Measurements from ENCODE around the gene PPIH. TPM values are rescaled to one million over a fixed set of nuclear protein-coding genes. Genes with fewer than 3 reads are reported as not detected.

PPIH gene
- polyA plus RNA-seq, 1 donor from 2014 or later: 85.0 TPM

- H3K9me3 ChIP-seq (ENCODE audit: low read length): no peaks in the 10 kb centered on the region
- H3K4me3 ChIP-seq (ENCODE audit: low read length): no peak overlapping the region
- no peak overlapping the region for H3K9ac ChIP-seq (ENCODE audit: low read length)
- H2AFZ ChIP-seq (ENCODE audit: low read depth, low read length): no peak overlapping the region
- no peak for TF ChIP-seq EP300 (conservative IDR thresholded peaks at IDR 0.05; ENCODE audit: poor library complexity, severe bottlenecking)
- no peak for TF ChIP-seq REST (IDR thresholded peaks at IDR 0.05; ENCODE audit: borderline replicate concordance)
- TF ChIP-seq RAD21 (conservative IDR thresholded peaks at IDR 0.05): no peak
- no peaks in the 10 kb centered on the region for H3K9me2 ChIP-seq (ENCODE audit: insufficient read depth, low read length)
- H3K4me2 ChIP-seq (ENCODE audit: low read length): no peak overlapping the region
- no peaks in the 10 kb centered on the region for H4K20me1 ChIP-seq (ENCODE audit: insufficient read depth)
- H3F3A ChIP-seq (ENCODE audit: insufficient read depth, low read length, poor library complexity, severe bottlenecking): no peaks in the 10 kb centered on the region
- H3K27me3 ChIP-seq (ENCODE audit: insufficient read depth, low read depth, low read length): no peaks in the 10 kb centered on the region
- H3K79me2 ChIP-seq (replicated peaks; ENCODE audit: insufficient read depth, low read length): no peaks in the 10 kb centered on the region
- H3K27ac ChIP-seq (ENCODE audit: low read length): no peak overlapping the region
- H3K36me3 ChIP-seq (ENCODE audit: insufficient read depth, low read length): no peaks in the 10 kb centered on the region
These were observed 19.1 kb upstream of the PPIH start for GRCh38 chr1:42639116-42639515.

GRCh38 chr1:42646056-42646455, 12.2 kb upstream of the PPIH start:
- Histone ChIP-seq H3K36me3 (ENCODE audit: insufficient read depth, low read length) (peaks cover 20% of the 10 kb centered on the region), H3K9ac (ENCODE audit: low read length) (no peak overlapping the region), H3K27me3 (ENCODE audit: insufficient read depth, low read depth, low read length) (no peaks in the 10 kb centered on the region), H3K27ac (ENCODE audit: low read length) (no peak overlapping the region), H3K9me2 (ENCODE audit: insufficient read depth, low read length) (no peaks in the 10 kb centered on the region), H3F3A (ENCODE audit: insufficient read depth, low read length, poor library complexity, severe bottlenecking) (no peaks in the 10 kb centered on the region), H3K4me2 (ENCODE audit: low read length) (no peak overlapping the region), H3K4me3 (ENCODE audit: low read length) (no peak overlapping the region), H4K20me1 (ENCODE audit: insufficient read depth) (no peaks in the 10 kb centered on the region), H3K9me3 (ENCODE audit: low read length) (peaks cover 7% of the 10 kb centered on the region), H3K79me2 (replicated peaks; ENCODE audit: insufficient read depth, low read length) (no peaks in the 10 kb centered on the region), H2AFZ (ENCODE audit: low read depth, low read length) (no peak overlapping the region)
- TF ChIP-seq EZH2 (IDR thresholded peaks at IDR 0.05; ENCODE audit: borderline replicate concordance, insufficient read depth, low read length, poor library complexity, severe bottlenecking) (no peak), TAF1 (IDR thresholded peaks at IDR 0.05; ENCODE audit: low read depth) (no peak), RAD21 (conservative IDR thresholded peaks at IDR 0.05) (no peak), CTCF (IDR thresholded peaks at IDR 0.05; ENCODE audit: poor library complexity, severe bottlenecking) (no peak), EP300 (conservative IDR thresholded peaks at IDR 0.05; ENCODE audit: poor library complexity, severe bottlenecking) (no peak), MXI1 (conservative IDR thresholded peaks at IDR 0.05; ENCODE audit: poor library complexity, severe bottlenecking) (no peak)

- Histone ChIP-seq H3K9me2 (ENCODE audit: insufficient read depth, low read length) (no peaks in the 10 kb centered on the region), H3K4me2 (ENCODE audit: low read length) (peak overlapping the region; percentile 76), H3F3A (ENCODE audit: insufficient read depth, low read length, poor library complexity, severe bottlenecking) (no peaks in the 10 kb centered on the region), H2AFZ (ENCODE audit: low read depth, low read length) (peak overlapping the region; percentile 40), H3K79me2 (replicated peaks; ENCODE audit: insufficient read depth, low read length) (peaks cover 8% of the 10 kb centered on the region), H3K4me3 (ENCODE audit: low read length) (peak overlapping the region; percentile 85), H3K27me3 (ENCODE audit: insufficient read depth, low read depth, low read length) (no peaks in the 10 kb centered on the region), H3K36me3 (ENCODE audit: insufficient read depth, low read length) (no peaks in the 10 kb centered on the region), H3K27ac (ENCODE audit: low read length) (peak overlapping the region; percentile 61), H4K20me1 (ENCODE audit: insufficient read depth) (no peaks in the 10 kb centered on the region), H3K9ac (ENCODE audit: low read length) (peak overlapping the region; percentile 63), H3K9me3 (ENCODE audit: low read length) (no peaks in the 10 kb centered on the region)
- TF ChIP-seq REST (IDR thresholded peaks at IDR 0.05; ENCODE audit: borderline replicate concordance) (no peak), SMC3 (conservative IDR thresholded peaks at IDR 0.05; ENCODE audit: poor library complexity) (no peak), EZH2 (IDR thresholded peaks at IDR 0.05; ENCODE audit: borderline replicate concordance, insufficient read depth, low read length, poor library complexity, severe bottlenecking) (no peak), RAD21 (conservative IDR thresholded peaks at IDR 0.05) (no peak), EP300 (conservative IDR thresholded peaks at IDR 0.05; ENCODE audit: poor library complexity, severe bottlenecking) (no peak), TAF1 (IDR thresholded peaks at IDR 0.05; ENCODE audit: low read depth) (no peak), MXI1 (conservative IDR thresholded peaks at IDR 0.05; ENCODE audit: poor library complexity, severe bottlenecking) (no peak), POLR2AphosphoS5 (IDR thresholded peaks at IDR 0.05) (no peak), CTCF (IDR thresholded peaks at IDR 0.05; ENCODE audit: poor library complexity, severe bottlenecking) (no peak)
These were observed 1.0 kb upstream of the PPIH start for GRCh38 chr1:42657201-42657600.

Measured in neural cell (in vitro differentiated cells).